Fibroblast of lung (primary cell): ENCODE data around the gene PFKFB2. TPM values are rescaled to one million over a fixed set of nuclear protein-coding genes. Genes with fewer than 3 reads are reported as not detected.

Source experiments
- DNase-seq, 2 donors: peaks; one replicate each; pipeline versions ENCODE4 v3.0.0 to v3.0.0-alpha.2; 2010; ENCODE audit warnings: low read depth in 2 of 2
- H2AFZ ChIP-seq: 2 replicates; pipeline ENCODE4 v1.5.1; 2012; ENCODE audit warnings: low read length, control low read depth, inconsistent platforms
- H3K27ac ChIP-seq: 2 replicates; pipeline ENCODE4 v1.5.1; 2011; ENCODE audit warnings: low read length, control low read depth; ENCODE audit not compliant: insufficient read depth
- H3K27me3 ChIP-seq: 2 replicates; pipeline ENCODE4 v1.5.1; 2011; ENCODE audit warnings: mild to moderate bottlenecking, low read length; ENCODE audit not compliant: control insufficient read depth, insufficient read depth
- H3K36me3 ChIP-seq: 2 replicates; pipeline ENCODE4 v1.5.1; 2011; ENCODE audit warnings: low read length; ENCODE audit not compliant: control insufficient read depth, insufficient read depth
- H3K4me1 ChIP-seq: 2 replicates; pipeline ENCODE4 v1.5.1; 2011; ENCODE audit warnings: low read length; ENCODE audit not compliant: control insufficient read depth, insufficient read depth; ENCODE audit errors: extremely low read depth
- H3K4me2 ChIP-seq: 2 replicates; pipeline ENCODE4 v1.5.1; 2011; ENCODE audit warnings: low read length, control low read depth; ENCODE audit not compliant: insufficient read depth; ENCODE audit errors: extremely low read depth
- H3K4me3 ChIP-seq, 4 experiments: fragments of 200-600 bp in 1 of 4; sonication (generic) in 1 of 4; replicated peaks in 1 of 4; 2 replicates each; pipeline ENCODE4 v1.5.1; 2011 to 2016; ENCODE audit warnings: low read length in 4 of 4, low read depth in 3 of 4, mild to moderate bottlenecking in 3 of 4, control low read depth in 2 of 4, inconsistent platforms in 1 of 4, mixed read lengths in 1 of 4; ENCODE audit not compliant: insufficient read depth in 1 of 4; ENCODE audit errors: control extremely low read depth in 1 of 4
- H3K79me2 ChIP-seq: 2 replicates; pipeline ENCODE4 v1.5.1; 2012; ENCODE audit warnings: mild to moderate bottlenecking, low read length, inconsistent platforms; ENCODE audit not compliant: control insufficient read depth, insufficient read depth
- H3K9ac ChIP-seq: 2 replicates; pipeline ENCODE4 v1.5.1; 2011; ENCODE audit warnings: mild to moderate bottlenecking, low read length, control low read depth; ENCODE audit not compliant: insufficient read depth
- H3K9me3 ChIP-seq: 2 replicates; pipeline ENCODE4 v1.5.1; 2012; ENCODE audit warnings: low read depth, low read length; ENCODE audit not compliant: control insufficient read depth, insufficient read depth
- H4K20me1 ChIP-seq: 2 replicates; pipeline ENCODE4 v1.5.1; 2011; ENCODE audit warnings: low read length; ENCODE audit not compliant: control insufficient read depth, insufficient read depth; ENCODE audit errors: extremely low read depth
- EZH2 ChIP-seq: IDR thresholded peaks from 2 replicates; pipeline ENCODE4 v1.5.1; 2012; ENCODE audit warnings: low read length, control low read depth, mild to moderate bottlenecking; ENCODE audit errors: missing control alignments
- polyA plus RNA-seq, 2 donors: library from polyadenylated mRNA; depleted of rRNA in 1 of 2; stranded (reverse) in 1 of 2; unstranded in 1 of 2; fragments of >200 nt; gene quantifications; 2 replicates each; pipeline ENCODE4 v1.2.1, GENCODE V29; 2011 to 2012; ENCODE audit warnings: missing spikeins in 1 of 2
- total RNA-seq: library from RNA; depleted of rRNA; stranded (reverse); fragments of >200 nt; gene quantifications from 2 replicates; pipeline ENCODE4 v1.2.1, GENCODE V29; 2014
- TF ChIP-seq, protein P1 (sequence below), 2 donors: IDR thresholded peaks in 1 of 2; conservative IDR thresholded peaks in 1 of 2; 1 replicate in 1 of 2; 2 replicates in 1 of 2; pipeline ENCODE4 v1.5.1; 2011 to 2012; ENCODE audit warnings: low read length in 2 of 2, control low read depth in 1 of 2, inconsistent platforms in 1 of 2, low read depth in 1 of 2, mild to moderate bottlenecking in 1 of 2

The PFKFB2 gene
- total and polyA plus RNA-seq, 2 donors (not counting 1 experiment from before 2014, with no cell fraction given), result 3.2 to 7.6 TPM

DNA sequence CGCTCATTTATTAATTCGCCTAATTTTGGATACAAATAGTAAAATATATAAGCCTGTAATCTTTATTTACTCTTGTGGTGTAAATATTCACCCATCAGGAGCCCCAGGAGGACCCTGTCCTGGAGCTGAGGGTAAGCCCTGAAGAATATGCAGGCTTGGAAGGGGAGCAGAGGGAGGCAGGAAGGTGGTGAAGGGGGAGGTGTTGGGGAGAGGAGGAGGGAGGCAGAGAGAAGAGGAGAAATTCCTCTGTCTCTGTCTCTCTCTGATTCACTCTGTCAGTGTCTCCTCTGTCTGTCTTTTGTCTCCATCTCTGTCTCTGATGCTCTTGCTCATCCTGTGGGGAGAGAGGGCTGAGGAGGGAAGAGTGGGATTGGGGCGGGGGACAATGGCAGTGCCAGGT lies 32.8 kb downstream of the PFKFB2 start:
- H3K4me1 ChIP-seq, result no peaks in the 10 kb centered on the region
- H4K20me1 ChIP-seq, result no peaks in the 10 kb centered on the region
- H3K9ac ChIP-seq, result no peak overlapping the region
- H2AFZ ChIP-seq, result no peak overlapping the region
- no peaks in the 10 kb centered on the region for H3K79me2 ChIP-seq
- no peak for DNase-seq
- no peaks in the 10 kb centered on the region for H3K27me3 ChIP-seq
- no peak overlapping the region for H3K4me2 ChIP-seq
- no peak for TF ChIP-seq EZH2
- TF ChIP-seq, protein P1, sequence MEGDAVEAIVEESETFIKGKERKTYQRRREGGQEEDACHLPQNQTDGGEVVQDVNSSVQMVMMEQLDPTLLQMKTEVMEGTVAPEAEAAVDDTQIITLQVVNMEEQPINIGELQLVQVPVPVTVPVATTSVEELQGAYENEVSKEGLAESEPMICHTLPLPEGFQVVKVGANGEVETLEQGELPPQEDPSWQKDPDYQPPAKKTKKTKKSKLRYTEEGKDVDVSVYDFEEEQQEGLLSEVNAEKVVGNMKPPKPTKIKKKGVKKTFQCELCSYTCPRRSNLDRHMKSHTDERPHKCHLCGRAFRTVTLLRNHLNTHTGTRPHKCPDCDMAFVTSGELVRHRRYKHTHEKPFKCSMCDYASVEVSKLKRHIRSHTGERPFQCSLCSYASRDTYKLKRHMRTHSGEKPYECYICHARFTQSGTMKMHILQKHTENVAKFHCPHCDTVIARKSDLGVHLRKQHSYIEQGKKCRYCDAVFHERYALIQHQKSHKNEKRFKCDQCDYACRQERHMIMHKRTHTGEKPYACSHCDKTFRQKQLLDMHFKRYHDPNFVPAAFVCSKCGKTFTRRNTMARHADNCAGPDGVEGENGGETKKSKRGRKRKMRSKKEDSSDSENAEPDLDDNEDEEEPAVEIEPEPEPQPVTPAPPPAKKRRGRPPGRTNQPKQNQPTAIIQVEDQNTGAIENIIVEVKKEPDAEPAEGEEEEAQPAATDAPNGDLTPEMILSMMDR (conservative IDR thresholded peaks at IDR 0.05 in 1 of 2, IDR thresholded peaks at IDR 0.05 in 1 of 2; ENCODE audit: low read depth in 1 of 2, low read length in 2 of 2), result no peak
- no peak overlapping the region for H3K4me3 ChIP-seq
- no peak overlapping the region for H3K27ac ChIP-seq
- no peaks in the 10 kb centered on the region for H3K9me3 ChIP-seq
- H3K36me3 ChIP-seq, result no peaks in the 10 kb centered on the region

DNA sequence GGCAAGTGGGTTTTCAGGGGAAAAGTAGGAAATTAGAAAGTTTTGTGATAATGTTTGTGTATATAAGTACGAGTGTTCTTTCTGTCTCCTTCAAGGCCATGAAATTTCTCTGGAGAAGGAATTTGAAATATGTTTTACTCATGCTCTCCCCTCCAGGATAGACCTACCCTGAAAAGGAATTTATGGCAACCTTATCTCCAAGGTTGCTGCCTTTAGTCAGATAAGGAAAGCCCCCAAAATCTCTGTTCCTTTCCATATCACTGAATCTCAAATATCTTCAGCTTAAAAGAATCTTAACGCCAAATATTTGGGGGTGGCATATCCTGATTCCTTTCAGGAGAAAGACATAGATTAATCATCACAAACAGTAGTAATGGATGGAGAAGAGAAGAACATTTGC lies 35.1 kb downstream of the PFKFB2 start:
- H3K4me2 ChIP-seq, result no peak overlapping the region
- TF ChIP-seq, protein P1 (conservative IDR thresholded peaks at IDR 0.05 in 1 of 2, IDR thresholded peaks at IDR 0.05 in 1 of 2; ENCODE audit: low read depth in 1 of 2, low read length in 2 of 2), result no peak
- no peak for TF ChIP-seq EZH2
- no peaks in the 10 kb centered on the region for H3K36me3 ChIP-seq
- no peaks in the 10 kb centered on the region for H3K9me3 ChIP-seq
- no peaks in the 10 kb centered on the region for H4K20me1 ChIP-seq
- no peak overlapping the region for H2AFZ ChIP-seq
- peak in 1 of 2 donors; percentile 70 for DNase-seq
- H3K9ac ChIP-seq, result no peak overlapping the region
- no peaks in the 10 kb centered on the region for H3K79me2 ChIP-seq
- H3K4me3 ChIP-seq, result no peak overlapping the region
- no peak overlapping the region for H3K27ac ChIP-seq
- H3K4me1 ChIP-seq, result no peaks in the 10 kb centered on the region
- no peaks in the 10 kb centered on the region for H3K27me3 ChIP-seq

DNA sequence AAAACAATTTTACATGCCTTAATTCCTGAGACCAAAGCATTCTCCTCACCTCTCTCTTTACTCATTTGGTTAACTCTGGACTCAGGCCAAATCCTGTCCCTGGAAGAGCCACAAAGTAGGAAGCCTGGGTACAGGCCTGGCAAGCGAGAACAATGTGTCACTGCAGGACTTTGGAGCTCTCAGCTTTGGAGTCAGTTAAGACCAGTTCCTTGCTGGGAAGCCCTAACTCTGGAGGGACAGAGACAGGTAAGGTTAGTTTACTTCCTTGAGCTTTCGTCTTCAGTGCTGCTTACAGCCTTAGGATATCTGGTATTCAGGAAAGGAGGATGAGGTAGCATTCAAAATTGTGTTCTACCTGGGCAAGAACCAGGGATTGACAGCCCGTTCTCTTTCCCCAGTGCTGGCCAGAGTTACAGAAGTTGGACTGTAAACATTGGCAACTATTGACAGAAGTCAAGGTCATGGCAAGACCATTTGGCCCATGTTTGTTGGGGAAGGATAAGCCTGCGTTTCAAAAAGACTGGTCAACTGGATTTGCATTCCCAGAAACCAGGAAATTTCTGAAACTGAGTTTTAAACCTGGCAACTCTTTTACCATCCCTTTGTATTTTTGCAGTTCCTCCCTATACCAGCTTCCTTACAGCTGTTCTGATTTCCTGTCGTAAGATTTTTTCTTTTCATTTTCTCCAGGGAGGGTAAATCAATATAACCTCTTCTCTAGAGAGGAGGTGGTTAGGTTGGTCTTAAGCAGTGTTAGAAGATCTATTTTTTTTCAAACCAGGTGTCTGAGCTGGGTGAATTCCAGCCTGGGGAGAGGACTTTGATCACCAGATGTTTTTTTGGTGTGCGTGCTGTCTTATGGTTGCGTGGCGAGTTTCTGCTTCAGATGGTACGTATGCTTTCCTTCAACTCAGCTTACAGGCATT lies 35.9 kb downstream of the PFKFB2 start, which contains the start of gene C4BPB:
TSS of gene C4BPB (plus strand) at position 160 of the 926 bp plus-strand sequence. CDS start at position 832, 672 bp downstream.
- Histone ChIP-seq H4K20me1 (no peaks in the 10 kb centered on the region), H3K36me3 (no peaks in the 10 kb centered on the region), H3K27ac (no peak within 1 kb of the TSS), H2AFZ (no peak within 1 kb of the TSS), H3K4me1 (no peaks in the 10 kb centered on the region), H3K4me3 (no peak within 1 kb of the TSS), H3K9me3 (no peaks in the 10 kb centered on the region), H3K9ac (no peak within 1 kb of the TSS), H3K27me3 (no peaks in the 10 kb centered on the region), H3K4me2 (no peak within 1 kb of the TSS), H3K79me2 (no peaks in the 10 kb centered on the region)
- peak in 1 of 2 donors; percentile 20 for DNase-seq
- no peak for TF ChIP-seq EZH2
- TF ChIP-seq, protein P1 (conservative IDR thresholded peaks at IDR 0.05 in 1 of 2, IDR thresholded peaks at IDR 0.05 in 1 of 2; ENCODE audit: low read depth in 1 of 2, low read length in 2 of 2), result no peak
